ENCODE results near the gene AUTS2.

GRCh38 chr7:70600993-70601392, 1002.7 kb downstream of the AUTS2 start:
- TF ChIP-seq CTCF (IDR thresholded peaks at IDR 0.05) (no peak), POLR2A (IDR thresholded peaks at IDR 0.05) (no peak)

Data from vagina (tissue), 2 donors.